Kidney (tissue), 14 donors: ENCODE measurements around the gene CHAF1A. TPM values are rescaled to one million over a fixed set of nuclear protein-coding genes. Genes with fewer than 3 reads are reported as not detected.
A peak's percentile ranks its signal among the peaks of the same experiment; 100 is the strongest.

Experiments used
- DNase-seq, 5 donors: peaks; one replicate each; pipeline ENCODE4 v3.0.0-alpha.2; 2013 to 2020
- FAIRE-seq: peaks from 2 replicates; lab custom pipeline; 2012; peaks lifted over from hg19 to GRCh38; lab: Jason Lieb, UNC
- H3K27ac ChIP-seq, 2 donors: one replicate each; pipeline ENCODE4 v1.7.0; 2013; ENCODE audit warnings: low read depth in 2 of 2, low read length in 2 of 2, inconsistent platforms in 1 of 2
- H3K27me3 ChIP-seq: one replicate; pipeline ENCODE4 v1.7.1; 2013; ENCODE audit warnings: low read length, inconsistent platforms; ENCODE audit not compliant: control insufficient read depth, insufficient read depth
- H3K36me3 ChIP-seq, 3 donors: one replicate each; pipeline versions ENCODE4 v1.7.0 to v1.7.1; 2013; ENCODE audit warnings: low read length in 3 of 3, control low read depth in 1 of 3, inconsistent platforms in 1 of 3; ENCODE audit not compliant: insufficient read depth in 3 of 3, control insufficient read depth in 2 of 3
- H3K4me1 ChIP-seq, 3 donors: one replicate each; pipeline versions ENCODE4 v1.7.0 to v1.7.1; 2013; ENCODE audit warnings: low read length in 3 of 3, inconsistent platforms in 1 of 3, low read depth in 1 of 3; ENCODE audit not compliant: control insufficient read depth in 2 of 3, insufficient read depth in 2 of 3
- H3K4me3 ChIP-seq, 3 donors: one replicate each; pipeline versions ENCODE4 v1.7.0 to v1.8.1; 2013; ENCODE audit warnings: low read length in 3 of 3, control low read depth in 1 of 3, inconsistent platforms in 1 of 3
- H3K9ac ChIP-seq, 3 donors: one replicate each; pipeline versions ENCODE4 v1.7.0 to v1.7.1; 2013; ENCODE audit warnings: low read length in 3 of 3, control low read depth in 1 of 3, inconsistent platforms in 1 of 3
- H3K9me3 ChIP-seq, 3 donors: one replicate each; pipeline versions ENCODE4 v1.7.0 to v1.7.1; 2013; ENCODE audit warnings: low read length in 3 of 3, control low read depth in 1 of 3, inconsistent platforms in 1 of 3; ENCODE audit not compliant: control insufficient read depth in 2 of 3, insufficient read depth in 1 of 3
- CTCF ChIP-seq: IDR thresholded peaks from 3 replicates; pipeline ENCODE4 v1.5.1; 2012; ENCODE audit warnings: mild to moderate bottlenecking, moderate library complexity, borderline replicate concordance; ENCODE audit not compliant: insufficient read depth; ENCODE audit errors: extremely low read depth
- intact Hi-C: fragments of 100-400 bp; cut with DNase I; formaldehyde crosslinking; loops from one replicate; pipeline ENCODE4 v1.11.1; 2022
- polyA plus RNA-seq: library from polyadenylated mRNA; stranded (reverse); fragments of 350-450 nt; fragmentation: Illumina TruSeq; extraction: RNeasy Lipid Tissue Mini Kit (QIAGEN cat#74804); gene quantifications from one replicate; pipeline ENCODE4 v1.2.3, GENCODE V29; 2014; ENCODE audit warnings: low read depth, low replicate concordance; ENCODE audit not compliant: insufficient read depth
- total RNA-seq: library from RNA; stranded (reverse); fragmentation: NEBNext Ultra II Directional; extraction: Animal tissue kit (Norgen Biotek cat#: 25700); gene quantifications from one replicate; pipeline ENCODE4 v1.2.1, GENCODE V29; 2021
- donor health status: control.
- donor health status: control.
- donor health status: control.
- donor health status: control.
- donor health status: control.
- donor health status: DM: yes; HTN: yes; CAD: no.
- donor health status: Normal renal cell carcinoma (clear cell type).

Gene CHAF1A
- total and polyA plus RNA-seq, 2 donors from 2014 or later, result 2.7 to 10.0 TPM

GRCh38 chr19:4374498-4375163 lies 27.8 kb upstream of the CHAF1A start:
- TF ChIP-seq CTCF, result no peak
- intact Hi-C loops, result no loop called here
- Histone ChIP-seq H3K36me3 (no peaks in the 10 kb centered on the region), H3K4me3 (no peak overlapping the region), H3K4me1 (peaks cover 0 to 65% (median 48%) of the 10 kb centered on the region in 3 donors), H3K9ac (peak overlapping the region in 1 of 3 donors; percentile 40), H3K9me3 (no peaks in the 10 kb centered on the region), H3K27me3 (no peaks in the 10 kb centered on the region), H3K27ac (peak overlapping the region; percentile 79 to 89)
- DNase-seq, result peak in 2 of 5 donors; percentile 66 to 94
- no peak for FAIRE-seq

- TF ChIP-seq CTCF, result peak; percentile 5
- DNase-seq (peak; percentile 76 to 91 (median 79)), FAIRE-seq (no peak)
- H3K27me3 ChIP-seq, result no peaks in the 10 kb centered on the region
- no peak overlapping the region for H3K4me3 ChIP-seq
- H3K4me1 ChIP-seq, result peaks cover 0 to 66% (median 42%) of the 10 kb centered on the region in 3 donors
- H3K9me3 ChIP-seq, result no peaks in the 10 kb centered on the region
- H3K9ac ChIP-seq, result peak overlapping the region in 1 of 3 donors; percentile 40
- no peaks in the 10 kb centered on the region for H3K36me3 ChIP-seq
- H3K27ac ChIP-seq, result peak overlapping the region; percentile 79 to 89
- intact Hi-C loops, result no loop called here
Measured at GRCh38 chr19:4375164-4376027, 27.0 kb upstream of the CHAF1A start.

- Histone ChIP-seq H3K9ac (peak overlapping the region in 1 of 3 donors; percentile 26), H3K36me3 (no peaks in the 10 kb centered on the region), H3K27ac (peak overlapping the region; percentile 32 to 64), H3K9me3 (no peaks in the 10 kb centered on the region), H3K4me3 (no peak overlapping the region), H3K4me1 (peaks cover 0 to 70% (median 42%) of the 10 kb centered on the region in 3 donors), H3K27me3 (no peaks in the 10 kb centered on the region)
- intact Hi-C loops, result no loop called here
- no peak for FAIRE-seq
- TF ChIP-seq CTCF, result no peak
- peak in 1 of 5 donors; percentile 43 for DNase-seq
Measured at GRCh38 chr19:4376028-4376670, 26.3 kb upstream of the CHAF1A start.
